Central memory CD8-positive, alpha-beta T cell (primary cell): ENCODE results near the gene RAB44.
"Not testable (repeated sequence)": the region's sequence is repeated elsewhere in the genome, so short reads cannot be mapped to it uniquely, and the experiment has no call there.

Experiments used
- ATAC-seq: fragments of 150-1000 bp; cut with Tn5 transposase; replicated peaks from 2 replicates; pipeline ENCODE4 v1.10.0; 2022; ENCODE audit warnings: mild to moderate bottlenecking, moderate FRiP score, moderate number of reproducible peaks; ENCODE audit not compliant: poor library complexity, severe bottlenecking; ENCODE audit errors: extremely low read depth
- DNase-seq, 2 donors: peaks; one replicate each; pipeline ENCODE4 v3.0.0; 2021; ENCODE audit warnings: low spot score in 2 of 2
- H3K27ac Mint-ChIP-seq: one replicate; pipeline ENCODE4 v1.8.0; 2022; ENCODE audit warnings: low read depth, mild to moderate bottlenecking, moderate library complexity, mixed read lengths
- H3K27me3 Mint-ChIP-seq: one replicate; pipeline ENCODE4 v1.8.0; 2022; ENCODE audit warnings: mixed read lengths
- H3K36me3 Mint-ChIP-seq: one replicate; pipeline ENCODE4 v1.8.0; 2022; ENCODE audit warnings: mild to moderate bottlenecking, moderate library complexity, mixed read lengths; ENCODE audit not compliant: insufficient read depth
- H3K4me1 Mint-ChIP-seq: one replicate; pipeline ENCODE4 v1.8.0; 2022; ENCODE audit warnings: mixed read lengths
- H3K4me3 Mint-ChIP-seq: one replicate; pipeline ENCODE4 v1.8.0; 2022; ENCODE audit warnings: mild to moderate bottlenecking, moderate library complexity, mixed read lengths
- H3K9me3 Mint-ChIP-seq: one replicate; pipeline ENCODE4 v1.8.0; 2022; ENCODE audit warnings: mixed read lengths

Gene RAB44

GRCh38 chr6:36697481-36697903, at the start of gene RAB44:
RAB44 (plus strand) TSS chr6:36697826; CDS start chr6:36704236, 6,410 bp downstream.
- Mint-ChIP-seq H3K9me3 (no peaks in the 10 kb centered on the region), H3K27ac (no peak within 1 kb of the TSS), H3K4me1 (peaks cover 10% of the 10 kb centered on the region), H3K4me3 (no peak within 1 kb of the TSS), H3K27me3 (no peaks in the 10 kb centered on the region), H3K36me3 (no peaks in the 10 kb centered on the region)
- DNase-seq (no peak), ATAC-seq (no peak)

GRCh38 chr6:36649086-36649485, 48.5 kb upstream of the RAB44 start:
- Mint-ChIP-seq H3K4me3 (no peak overlapping the region), H3K27ac (no peak overlapping the region), H3K9me3 (no peaks in the 10 kb centered on the region), H3K27me3 (peaks cover 40% of the 10 kb centered on the region), H3K4me1 (no peaks in the 10 kb centered on the region), H3K36me3 (no peaks in the 10 kb centered on the region)
- ATAC-seq = no peak
- DNase-seq = no peak

GRCh38 chr6:36649701-36650484, 47.7 kb upstream of the RAB44 start:
- Mint-ChIP-seq H3K4me1 (no peaks in the 10 kb centered on the region), H3K27me3 (peaks cover 48% of the 10 kb centered on the region), H3K4me3 (no peak overlapping the region), H3K9me3 (no peaks in the 10 kb centered on the region), H3K36me3 (no peaks in the 10 kb centered on the region), H3K27ac (no peak overlapping the region)
- ATAC-seq (no peak), DNase-seq (no peak)

GRCh38 chr6:36650848-36651478, 46.7 kb upstream of the RAB44 start:
- DNase-seq = no peak
- ATAC-seq = no peak

GRCh38 chr6:36651659-36652379, 45.8 kb upstream of the RAB44 start:
- H3K9me3 Mint-ChIP-seq = no peaks in the 10 kb centered on the region
- H3K4me1 Mint-ChIP-seq = no peaks in the 10 kb centered on the region
- H3K4me3 Mint-ChIP-seq = no peak overlapping the region
- no peaks in the 10 kb centered on the region for H3K36me3 Mint-ChIP-seq
- no peak overlapping the region for H3K27ac Mint-ChIP-seq
- H3K27me3 Mint-ChIP-seq = peaks cover 64% of the 10 kb centered on the region
- DNase-seq (no peak), ATAC-seq (no peak)

More at GRCh38 chr6:36650848-36651478, 46.7 kb upstream of the RAB44 start:
- Mint-ChIP-seq H3K27me3 (peaks cover 59% of the 10 kb centered on the region), H3K9me3 (no peaks in the 10 kb centered on the region), H3K4me3 (no peak overlapping the region), H3K36me3 (no peaks in the 10 kb centered on the region), H3K4me1 (no peaks in the 10 kb centered on the region), H3K27ac (no peak overlapping the region)

- H3K4me3 Mint-ChIP-seq, H3K9me3 Mint-ChIP-seq, ATAC-seq, H3K4me1 Mint-ChIP-seq, H3K27ac Mint-ChIP-seq, DNase-seq, H3K36me3 Mint-ChIP-seq: not testable (repeated sequence)
- peaks cover 62% of the 10 kb centered on the region for H3K27me3 Mint-ChIP-seq
These were observed 43.2 kb upstream of the RAB44 start for GRCh38 chr6:36654469-36654868.

- H3K4me3 Mint-ChIP-seq = no peak overlapping the region
- DNase-seq = no peak
- no peak for ATAC-seq
- H3K36me3 Mint-ChIP-seq = no peaks in the 10 kb centered on the region
- H3K9me3 Mint-ChIP-seq = no peaks in the 10 kb centered on the region
- H3K27ac Mint-ChIP-seq = no peak overlapping the region
- peaks cover 55% of the 10 kb centered on the region for H3K27me3 Mint-ChIP-seq
- H3K4me1 Mint-ChIP-seq = no peaks in the 10 kb centered on the region
These were observed 42.4 kb upstream of the RAB44 start for GRCh38 chr6:36655085-36655724.

- Mint-ChIP-seq H3K4me3 (no peak overlapping the region), H3K27me3 (peaks cover 45% of the 10 kb centered on the region), H3K4me1 (no peaks in the 10 kb centered on the region), H3K9me3 (no peaks in the 10 kb centered on the region), H3K27ac (no peak overlapping the region), H3K36me3 (no peaks in the 10 kb centered on the region)
- no peak for DNase-seq
- no peak for ATAC-seq
These were observed 41.2 kb upstream of the RAB44 start for GRCh38 chr6:36656441-36656840.

GRCh38 chr6:36657271-36657670, 40.4 kb upstream of the RAB44 start:
- Mint-ChIP-seq H3K9me3 (no peaks in the 10 kb centered on the region), H3K27me3 (peaks cover 37% of the 10 kb centered on the region), H3K4me1 (no peaks in the 10 kb centered on the region), H3K36me3 (no peaks in the 10 kb centered on the region), H3K4me3 (no peak overlapping the region), H3K27ac (no peak overlapping the region)
- ATAC-seq (no peak), DNase-seq (no peak)

- no peak for DNase-seq
These were observed 39.6 kb upstream of the RAB44 start for GRCh38 chr6:36657942-36658544.

GRCh38 chr6:36659271-36659670, 38.4 kb upstream of the RAB44 start:
- ATAC-seq = no peak
- H3K4me3 Mint-ChIP-seq = no peak overlapping the region
- H3K9me3 Mint-ChIP-seq = no peaks in the 10 kb centered on the region
- no peak for DNase-seq
- peaks cover 23% of the 10 kb centered on the region for H3K27me3 Mint-ChIP-seq
- no peak overlapping the region for H3K27ac Mint-ChIP-seq
- no peaks in the 10 kb centered on the region for H3K36me3 Mint-ChIP-seq
- no peaks in the 10 kb centered on the region for H3K4me1 Mint-ChIP-seq

More at GRCh38 chr6:36657942-36658544, 39.6 kb upstream of the RAB44 start:
- Mint-ChIP-seq H3K4me3 (no peak overlapping the region), H3K27ac (no peak overlapping the region), H3K4me1 (no peaks in the 10 kb centered on the region), H3K9me3 (no peaks in the 10 kb centered on the region), H3K27me3 (peaks cover 35% of the 10 kb centered on the region), H3K36me3 (no peaks in the 10 kb centered on the region)
- ATAC-seq = no peak
